GM12891 (cell line): ENCODE results near the gene PGAM4. TPM values are rescaled to one million over a fixed set of nuclear protein-coding genes. Genes with fewer than 3 reads are reported as not detected.

Experiments used
- DNase-seq: peaks from one replicate; pipeline ENCODE4 v3.0.0; 2011; ENCODE audit warnings: low spot score; ENCODE audit not compliant: insufficient read length
- FAIRE-seq: peaks from 2 replicates; lab custom pipeline; 2011; peaks lifted over from hg19 to GRCh38; lab: Jason Lieb, UNC
- PAX5 ChIP-seq: IDR thresholded peaks from 2 replicates; pipeline ENCODE4 v1.6.1; 2011; ENCODE audit warnings: low read length, moderate library complexity, mild to moderate bottlenecking; ENCODE audit not compliant: insufficient read depth, severe bottlenecking
- POLR2A ChIP-seq: IDR thresholded peaks from 2 replicates; pipeline ENCODE4 v1.6.1; 2011; ENCODE audit warnings: low read depth, low read length, control low read depth
- POLR2AphosphoS5 ChIP-seq: IDR thresholded peaks from 2 replicates; pipeline ENCODE4 v1.6.1; 2011; ENCODE audit warnings: low read depth, low read length, control low read depth
- POU2F2 ChIP-seq: IDR thresholded peaks from 2 replicates; pipeline ENCODE4 v1.6.1; 2011; ENCODE audit warnings: low read depth, mild to moderate bottlenecking, control low read depth, low read length, moderate library complexity
- SPI1 ChIP-seq: IDR thresholded peaks from 2 replicates; pipeline ENCODE4 v1.6.1; 2011; ENCODE audit warnings: low read depth, low read length, control low read depth
- TAF1 ChIP-seq: IDR thresholded peaks from 2 replicates; pipeline ENCODE4 v1.6.1; 2011; ENCODE audit warnings: low read depth, low read length, control low read depth
- polyA plus RNA-seq: library from polyadenylated mRNA; unstranded; fragments of >200 nt; gene quantifications from one replicate; pipeline ENCODE4 v1.2.1, GENCODE V29; 2012; ENCODE audit warnings: low read depth, missing spikeins, inconsistent platforms; ENCODE audit not compliant: missing spikeins

Gene PGAM4
- 0.32 TPM for polyA plus RNA-seq

DNA sequence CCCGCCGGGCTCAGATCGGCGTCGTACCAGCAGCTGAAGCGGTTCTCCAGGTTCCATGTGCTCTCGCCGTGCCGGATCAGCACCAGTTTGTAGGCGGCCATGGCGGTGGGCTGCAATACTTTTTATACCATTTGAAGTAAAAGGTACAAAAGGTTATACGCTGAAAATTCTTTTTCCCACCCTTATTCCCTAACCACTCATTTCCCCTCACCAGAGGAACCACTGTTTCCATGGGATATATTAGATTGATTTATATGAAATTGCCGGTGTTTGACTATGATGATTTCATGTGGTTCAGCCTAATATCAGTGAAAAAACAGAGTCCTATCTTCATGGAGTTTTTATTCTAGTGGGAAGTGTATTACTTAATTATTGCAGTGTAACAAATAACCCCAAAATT is at the start of gene PGAM4:
Gene PGAM4, minus strand, starts transcription at position 101 of the 400 bp plus-strand sequence. Its CDS starts 0 bp downstream, at position 101.
- FAIRE-seq (no peak), DNase-seq (no peak)
- TF ChIP-seq POU2F2: no peak
- no peak for TF ChIP-seq TAF1
- TF ChIP-seq POLR2AphosphoS5: no peak
- no peak for TF ChIP-seq POLR2A

DNA sequence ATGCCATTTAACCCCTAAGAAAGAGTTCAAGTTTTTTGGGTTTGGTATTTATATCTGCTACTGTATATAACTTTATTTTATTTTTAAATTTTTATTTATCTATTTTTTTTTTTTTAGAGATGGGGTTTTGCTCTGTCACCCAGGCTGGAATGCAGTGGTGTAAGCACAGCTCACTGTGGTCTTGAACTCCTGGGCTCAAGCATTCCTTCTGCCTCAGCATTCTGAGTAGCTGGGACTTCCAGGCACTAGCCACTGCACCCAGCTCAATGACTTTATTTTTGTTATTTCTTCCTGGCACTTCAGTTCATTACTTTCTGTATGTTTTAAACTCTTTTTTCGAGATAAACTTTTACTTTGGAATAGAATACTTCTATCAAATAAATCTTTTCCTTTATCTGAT is 42.4 kb upstream of the PGAM4 start:
- TF ChIP-seq POU2F2: no peak
- TF ChIP-seq TAF1: no peak
- no peak for TF ChIP-seq PAX5
- TF ChIP-seq POLR2A: no peak
- no peak for TF ChIP-seq POLR2AphosphoS5
- no peak for TF ChIP-seq SPI1
- FAIRE-seq: no peak
- DNase-seq: no peak

DNA sequence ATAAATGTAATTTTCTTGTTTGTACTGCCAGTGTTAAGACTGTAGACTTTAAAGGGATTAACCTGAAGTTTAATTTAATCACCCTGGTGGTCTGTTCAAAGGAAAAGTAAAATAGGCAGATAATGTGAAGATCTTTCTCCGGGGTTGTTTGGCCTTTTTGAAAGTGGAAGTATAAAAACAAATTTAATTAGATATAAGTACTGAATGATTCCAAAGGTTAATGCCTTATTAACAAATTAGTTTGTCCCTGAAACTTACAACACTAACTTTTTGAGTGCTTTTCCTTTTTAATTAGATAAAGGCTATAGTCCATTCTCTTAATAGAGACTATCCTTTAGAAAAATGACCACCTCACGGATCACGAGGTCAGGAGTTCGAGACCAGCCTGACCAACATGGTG is 10.4 kb upstream of the PGAM4 start:
- FAIRE-seq (peak; percentile 38), DNase-seq (no peak)
- no peak for TF ChIP-seq POLR2A
- no peak for TF ChIP-seq POU2F2
- no peak for TF ChIP-seq TAF1
- TF ChIP-seq SPI1: no peak
- no peak for TF ChIP-seq PAX5
- no peak for TF ChIP-seq POLR2AphosphoS5

DNA sequence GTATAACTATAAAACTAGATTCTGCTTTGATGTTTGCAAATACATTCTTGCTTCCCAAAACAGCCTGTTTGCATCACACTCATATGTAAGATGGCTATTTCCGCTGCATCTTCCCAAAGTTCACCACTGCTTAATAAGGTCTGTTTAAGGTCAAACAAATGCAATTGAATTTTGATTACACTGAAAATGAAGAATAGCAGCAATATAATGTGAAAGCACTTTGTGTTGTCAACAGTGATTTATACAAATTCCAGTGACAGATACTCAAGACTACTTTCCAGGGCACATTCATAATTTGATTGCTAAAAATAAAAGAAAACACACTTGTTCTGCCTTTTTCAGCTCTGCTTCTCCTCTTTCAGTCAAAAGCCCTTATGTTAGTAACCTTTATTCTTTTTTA is 8.1 kb upstream of the PGAM4 start:
- no peak for FAIRE-seq

DNA sequence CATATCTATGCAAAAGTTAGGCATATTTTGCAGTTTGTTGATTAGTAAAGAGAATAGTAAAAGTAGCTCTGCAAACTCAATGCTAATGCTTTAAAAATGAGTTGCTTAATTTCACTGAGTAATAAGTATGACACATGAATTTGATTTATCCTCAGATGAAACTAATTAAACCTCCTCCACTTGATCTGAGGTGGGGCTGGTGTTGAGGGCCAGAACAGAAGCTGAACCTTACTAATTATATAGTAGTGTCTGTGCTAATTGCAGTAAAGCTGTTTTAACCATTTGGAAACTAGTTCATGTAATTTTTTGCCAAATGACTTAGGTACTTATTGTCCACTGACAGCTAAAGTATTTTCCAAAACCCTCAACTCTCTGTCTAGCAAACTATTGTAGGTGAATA is 7.7 kb upstream of the PGAM4 start:
- TF ChIP-seq POU2F2: no peak
- no peak for TF ChIP-seq TAF1
- no peak for TF ChIP-seq POLR2AphosphoS5
- TF ChIP-seq SPI1: no peak
- TF ChIP-seq POLR2A: no peak
- TF ChIP-seq PAX5: no peak
- DNase-seq (no peak), FAIRE-seq (peak; percentile 67)

More for the DNA sequence above, 8.1 kb upstream of the PGAM4 start:
- TF ChIP-seq PAX5 (no peak), TAF1 (no peak), POU2F2 (no peak), POLR2AphosphoS5 (no peak), POLR2A (no peak), SPI1 (no peak)
- DNase-seq: no peak

DNA sequence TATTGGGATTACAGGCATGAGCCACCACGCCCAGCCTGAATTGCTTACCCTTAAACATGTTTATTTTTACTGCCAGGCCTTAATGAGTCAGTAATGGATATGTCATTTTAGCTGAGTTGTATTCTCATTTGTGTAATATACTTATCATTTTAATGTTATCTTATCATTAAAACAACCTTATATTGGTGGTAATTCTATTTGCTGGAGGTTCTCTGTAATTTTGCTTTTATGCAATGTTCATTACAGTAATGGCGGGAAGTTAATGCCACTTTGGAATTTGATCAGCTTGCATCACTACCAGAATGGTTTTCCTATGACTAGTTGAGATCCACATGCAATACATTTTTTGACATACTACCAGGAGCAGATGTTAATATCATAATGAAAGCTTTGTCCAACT is 6.3 kb upstream of the PGAM4 start:
- DNase-seq: no peak
- no peak for TF ChIP-seq TAF1
- TF ChIP-seq POLR2AphosphoS5: no peak
- no peak for TF ChIP-seq PAX5
- no peak for TF ChIP-seq SPI1
- TF ChIP-seq POLR2A: no peak
- TF ChIP-seq POU2F2: no peak
- peak; percentile 26 for FAIRE-seq

DNA sequence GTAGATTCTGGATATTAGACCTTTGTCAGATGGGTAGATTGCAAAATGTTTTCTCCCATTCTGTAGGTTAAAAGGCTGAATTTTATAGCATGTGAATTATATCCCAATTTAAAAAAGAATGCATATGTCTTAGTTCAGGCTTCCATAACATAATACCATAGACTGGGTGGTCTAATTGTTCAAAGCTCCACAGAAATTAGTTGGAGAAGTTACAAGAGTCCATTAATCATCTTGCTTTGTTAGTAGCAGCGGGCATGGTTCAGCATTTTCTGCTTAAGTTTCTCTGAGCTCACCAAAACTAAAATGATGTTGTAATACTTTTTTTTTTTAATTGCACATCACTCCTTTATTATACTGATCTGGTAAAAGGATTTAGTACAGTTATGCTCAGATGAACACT is 1.8 kb downstream of the PGAM4 start:
- FAIRE-seq (no peak), DNase-seq (no peak)
- TF ChIP-seq PAX5 (no peak), SPI1 (no peak), POU2F2 (no peak), POLR2AphosphoS5 (no peak), TAF1 (no peak), POLR2A (no peak)

DNA sequence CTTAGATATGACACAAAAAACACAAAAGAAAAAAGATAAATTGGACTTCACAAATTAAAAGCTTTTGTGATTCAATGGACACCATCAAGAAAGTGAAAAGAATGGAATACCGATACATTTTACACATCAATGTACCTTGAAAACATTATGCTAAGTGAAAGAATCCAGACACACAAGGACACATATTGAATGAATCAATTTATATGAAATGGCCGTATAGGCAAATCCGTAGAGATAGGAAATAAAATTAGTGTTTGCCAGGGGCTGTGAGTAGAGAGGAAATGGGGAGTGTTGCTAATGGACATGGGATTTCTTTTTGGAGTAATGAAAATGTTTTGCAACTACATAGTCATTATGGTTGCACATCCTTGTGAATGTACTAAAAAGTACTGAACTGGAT is 3.1 kb downstream of the PGAM4 start:
- DNase-seq (no peak), FAIRE-seq (no peak)
- TF ChIP-seq POU2F2: no peak
- TF ChIP-seq SPI1: no peak
- no peak for TF ChIP-seq POLR2A
- no peak for TF ChIP-seq TAF1
- no peak for TF ChIP-seq POLR2AphosphoS5
- TF ChIP-seq PAX5: no peak

DNA sequence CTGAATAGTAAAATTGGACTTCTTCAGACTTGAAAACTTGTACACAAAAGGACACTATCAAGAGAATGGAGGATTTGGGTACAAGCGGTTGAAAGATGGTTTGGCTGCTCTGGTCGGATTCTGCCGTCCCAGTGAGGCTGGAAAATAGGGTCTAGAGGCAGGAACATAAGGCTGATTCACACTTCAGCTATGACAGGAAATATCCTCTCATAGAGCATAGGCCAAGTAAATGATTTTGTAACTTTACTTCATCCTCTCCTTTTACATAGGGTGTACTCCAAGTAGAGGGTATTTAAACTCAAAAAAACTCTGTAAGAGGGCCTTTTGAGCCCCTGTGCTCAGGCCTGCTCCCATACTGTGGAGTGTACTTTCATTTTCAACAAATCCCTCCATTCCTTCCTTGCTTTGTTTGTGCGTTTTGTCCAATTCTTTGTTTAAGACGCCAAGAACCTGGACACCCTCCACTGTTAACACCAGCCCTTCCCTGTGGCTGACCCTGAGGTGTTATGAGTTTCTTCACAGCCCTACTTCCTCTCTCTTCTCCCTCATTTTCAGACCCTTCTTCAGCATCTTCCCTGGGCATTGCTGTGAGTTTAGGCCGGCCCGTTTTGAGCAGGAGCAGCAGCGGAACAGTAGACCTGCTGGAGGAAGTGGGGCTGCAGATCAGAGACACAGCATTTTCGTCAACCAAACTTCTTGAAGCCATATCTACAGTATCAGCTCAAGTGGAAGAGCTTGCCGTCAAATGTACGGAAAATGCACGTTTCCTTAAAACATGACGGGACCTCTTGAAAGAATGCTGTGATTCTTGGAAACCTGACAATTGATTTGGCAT is 7.2 kb downstream of the PGAM4 start:
- DNase-seq (no peak), FAIRE-seq (peak; percentile 31)
- TF ChIP-seq TAF1: no peak
- no peak for TF ChIP-seq POLR2AphosphoS5
- no peak for TF ChIP-seq POU2F2
- no peak for TF ChIP-seq SPI1
- TF ChIP-seq PAX5: no peak
- TF ChIP-seq POLR2A: no peak

DNA sequence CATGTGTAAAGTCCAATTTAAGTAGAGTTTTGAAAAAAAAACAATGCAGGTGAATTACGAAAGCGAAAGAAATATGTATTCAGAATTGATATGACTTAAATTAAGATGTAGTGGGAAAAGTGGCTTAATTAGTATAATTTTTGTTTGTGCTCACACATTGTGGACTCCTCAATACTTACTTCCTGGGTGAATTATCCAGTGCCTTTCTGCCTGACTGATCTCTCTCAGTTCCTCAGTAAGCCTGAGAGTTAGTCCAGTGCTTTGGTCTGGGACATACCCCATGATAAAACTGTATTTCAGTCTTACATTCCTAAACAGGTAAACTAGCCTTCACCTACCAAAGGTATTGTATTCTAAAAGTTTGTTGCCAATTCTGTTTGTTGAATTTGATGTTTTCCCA is 8.4 kb downstream of the PGAM4 start:
- FAIRE-seq: no peak
- no peak for DNase-seq
- TF ChIP-seq POU2F2 (no peak), TAF1 (no peak), POLR2AphosphoS5 (no peak), SPI1 (peak; percentile 36; the same call in 1 of the 2 replicates), PAX5 (no peak), POLR2A (no peak)

DNA sequence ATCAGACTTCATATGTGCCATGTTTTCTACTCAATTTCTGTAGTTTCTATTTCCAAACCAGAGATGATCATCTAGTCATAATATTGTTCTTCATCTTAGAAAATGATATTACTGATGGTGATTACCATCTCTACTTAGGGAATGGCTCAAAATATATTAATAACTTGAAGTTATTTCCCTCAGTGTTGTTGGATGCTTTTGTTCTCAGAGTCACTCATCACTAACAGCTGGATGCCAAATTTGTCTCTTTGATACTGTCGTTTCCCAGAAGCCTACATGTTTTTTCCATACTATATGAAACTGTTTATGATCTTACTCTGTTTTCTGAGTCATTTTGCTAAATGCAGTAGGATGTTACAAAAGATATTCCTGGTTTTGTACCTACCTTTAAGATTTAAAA is 8.9 kb downstream of the PGAM4 start:
- TF ChIP-seq POLR2AphosphoS5: no peak
- no peak for TF ChIP-seq POU2F2
- no peak for TF ChIP-seq SPI1
- no peak for TF ChIP-seq PAX5
- TF ChIP-seq POLR2A: no peak
- TF ChIP-seq TAF1: no peak
- no peak for FAIRE-seq
- DNase-seq: no peak
